A549 (cell line): ENCODE measurements around the gene GFER. TPM values are rescaled to one million over a fixed set of nuclear protein-coding genes. Genes with fewer than 3 reads are reported as not detected.

Source experiments
- ATAC-seq, 2 experiments: fragments of 200-7000 bp in 1 of 2; fragments of >200 bp in 1 of 2; cut with Nextera tagmentation in 1 of 2; cut with Tn5 transposase in 1 of 2; 3 replicates each; pipeline versions ENCODE4 v1.8.0 to v1.9.1; 2018 to 2020; ENCODE audit warnings: mild to moderate bottlenecking in 1 of 2, moderate library complexity in 1 of 2
- CTCF ChIA-PET: fragments of 300-600 bp; sonication (Branson Sonifier 250); formaldehyde crosslinking; extraction: SDS; loops from one replicate; lab custom pipeline; 2021; ENCODE audit warnings: antibody characterized with exemption, inconsistent platforms; lab: Yijun Ruan, JAX
- POLR2A ChIA-PET: fragments of 350-600 bp; formaldehyde crosslinking; extraction: SDS; loops from one replicate; lab custom pipeline; 2021; ENCODE audit warnings: antibody characterized with exemption, inconsistent platforms; lab: Yijun Ruan, JAX
- DNase-seq, 2 experiments: peaks; one replicate each; pipeline versions ENCODE4 v3.0.0 to v3.0.0-alpha.2; 2011 to 2016; ENCODE audit warnings: low read depth in 1 of 2, low spot score in 1 of 2
- FAIRE-seq: peaks from 2 replicates; lab custom pipeline; 2011; peaks lifted over from hg19 to GRCh38; lab: Jason Lieb, UNC
- H3K27ac ChIP-seq, 2 experiments: fragments of >200 bp; sonication (Bioruptor Twin); formaldehyde crosslinking; 3 replicates each; pipeline ENCODE4 v1.5.1; 2016 to 2017
- H3K4me1 ChIP-seq: fragments of >200 bp; sonication (Bioruptor Twin); formaldehyde crosslinking; 3 replicates; pipeline ENCODE4 v1.6.1; 2016
- H3K4me2 ChIP-seq: fragments of >200 bp; sonication (Bioruptor Twin); formaldehyde crosslinking; 3 replicates; pipeline ENCODE4 v1.6.1; 2016
- H3K4me3 ChIP-seq: fragments of >200 bp; sonication (Bioruptor Twin); formaldehyde crosslinking; 3 replicates; pipeline ENCODE4 v1.5.1; 2016
- H3K9me3 ChIP-seq: fragments of >200 bp; sonication (Bioruptor Twin); formaldehyde crosslinking; 3 replicates; pipeline ENCODE4 v1.6.1; 2016
- BHLHE40 ChIP-seq: IDR thresholded peaks from 2 replicates; pipeline ENCODE4 v1.6.1; 2012; ENCODE audit warnings: low read depth, low read length, inconsistent platforms
- CBX2 ChIP-seq: fragments of 200-600 bp; sonication (generic); IDR thresholded peaks from 2 replicates; pipeline ENCODE4 v1.6.1; 2016; ENCODE audit warnings: low read depth, mild to moderate bottlenecking, borderline replicate concordance
- CBX8 ChIP-seq: fragments of 200-600 bp; sonication (generic); IDR thresholded peaks from 2 replicates; pipeline ENCODE4 v1.6.1; 2016
- CEBPB ChIP-seq, 2 experiments: fragments of >200 bp in 1 of 2; sonication (Bioruptor Twin) in 1 of 2; formaldehyde crosslinking in 1 of 2; IDR thresholded peaks; 2 replicates each; pipeline ENCODE4 v1.6.1; 2012 to 2016
- CHD2 ChIP-seq: fragments of 150-350 bp; IDR thresholded peaks from 2 replicates; pipeline ENCODE4 v1.6.1; 2014; ENCODE audit warnings: low read length; ENCODE audit not compliant: partially characterized antibody
- CTCF ChIP-seq: fragments of >200 bp; sonication (Bioruptor Twin); formaldehyde crosslinking; IDR thresholded peaks from 3 replicates; pipeline ENCODE4 v1.5.1; 2016
- E2F6 ChIP-seq: IDR thresholded peaks from 2 replicates; pipeline ENCODE4 v1.6.1; 2012; ENCODE audit warnings: low read depth, borderline replicate concordance
- EHMT2 ChIP-seq: fragments of 200-600 bp; sonication (generic); IDR thresholded peaks from 2 replicates; pipeline ENCODE4 v1.6.1; 2016; ENCODE audit warnings: antibody characterized with exemption, low read depth, mild to moderate bottlenecking, moderate library complexity
- ESRRA ChIP-seq: fragments of 150-350 bp; IDR thresholded peaks from 2 replicates; pipeline ENCODE4 v1.6.1; 2014; ENCODE audit warnings: mild to moderate bottlenecking, low read length, borderline replicate concordance
- FOSL2 ChIP-seq, 2 experiments: fragments of 450-650 bp in 1 of 2; fragments of >200 bp in 1 of 2; sonication (Bioruptor Twin) in 1 of 2; formaldehyde crosslinking; IDR thresholded peaks; 2 replicates each; pipeline versions ENCODE4 v1.5.0 to v1.6.1; 2016 to 2020; ENCODE audit warnings: mild to moderate bottlenecking in 1 of 2, moderate library complexity in 1 of 2
- GATA3 ChIP-seq: IDR thresholded peaks from 2 replicates; pipeline ENCODE4 v1.6.1; 2012; ENCODE audit warnings: borderline replicate concordance
- HDAC2 ChIP-seq: fragments of 200-600 bp; sonication (generic); IDR thresholded peaks from 2 replicates; pipeline ENCODE4 v1.6.1; 2016
- HEYL ChIP-seq: fragments of 250-450 bp; sonication (Bioruptor Pico); IDR thresholded peaks from 2 replicates; pipeline ENCODE4 v1.8.0; 2021; ENCODE audit warnings: mild to moderate bottlenecking, moderate library complexity
- HMGXB4 ChIP-seq: fragments of 250-450 bp; sonication (Bioruptor Pico); IDR thresholded peaks from 2 replicates; pipeline ENCODE4 v1.5.0; 2021; ENCODE audit warnings: mild to moderate bottlenecking, moderate library complexity, borderline replicate concordance
- HOXA7 ChIP-seq: fragments of 250-450 bp; sonication (Bioruptor Pico); IDR thresholded peaks from 2 replicates; pipeline ENCODE4 v1.5.0; 2020; ENCODE audit warnings: mild to moderate bottlenecking, moderate library complexity
- KDM5A ChIP-seq: fragments of 200-600 bp; sonication (generic); IDR thresholded peaks from 2 replicates; pipeline ENCODE4 v1.6.1; 2016; ENCODE audit warnings: antibody characterized with exemption, mild to moderate bottlenecking
- MAFK ChIP-seq: fragments of 450-650 bp; IDR thresholded peaks from 2 replicates; pipeline ENCODE4 v1.6.1; 2014; ENCODE audit not compliant: partially characterized antibody
- MAX ChIP-seq: IDR thresholded peaks from 2 replicates; pipeline ENCODE4 v1.6.1; 2012
- MAZ ChIP-seq: fragments of 150-350 bp; IDR thresholded peaks from 2 replicates; pipeline ENCODE4 v1.6.1; 2014; ENCODE audit warnings: antibody characterized with exemption, low read depth, low read length, borderline replicate concordance
- NPAS2 ChIP-seq: fragments of 250-450 bp; sonication (Bioruptor Pico); IDR thresholded peaks from 2 replicates; pipeline ENCODE4 v1.8.0; 2022; ENCODE audit warnings: mild to moderate bottlenecking, moderate library complexity, borderline replicate concordance
- RARB ChIP-seq: fragments of 250-450 bp; sonication (Bioruptor Pico); IDR thresholded peaks from 2 replicates; pipeline ENCODE4 v1.8.0; 2021; ENCODE audit warnings: mild to moderate bottlenecking, moderate library complexity
- RFX5 ChIP-seq: fragments of 450-650 bp; IDR thresholded peaks from 2 replicates; pipeline ENCODE4 v1.7.1; 2014; ENCODE audit warnings: antibody characterized with exemption, mild to moderate bottlenecking, moderate library complexity
- SMC3 ChIP-seq: fragments of >200 bp; sonication (Bioruptor Twin); formaldehyde crosslinking; IDR thresholded peaks from 3 replicates; pipeline ENCODE4 v1.6.1; 2018; ENCODE audit warnings: inconsistent platforms
- TP53 ChIP-seq: fragments of 250-450 bp; sonication (Bioruptor Pico); IDR thresholded peaks from 2 replicates; pipeline ENCODE4 v1.5.0; 2021; ENCODE audit warnings: mild to moderate bottlenecking, moderate library complexity
- ZFP36 ChIP-seq: fragments of 450-650 bp; IDR thresholded peaks from 2 replicates; pipeline ENCODE4 v1.6.1; 2014; ENCODE audit warnings: borderline replicate concordance; ENCODE audit not compliant: partially characterized antibody
- ZNF302 ChIP-seq: fragments of 250-450 bp; sonication (Bioruptor Pico); IDR thresholded peaks from 2 replicates; pipeline ENCODE4 v1.9.0; 2021; ENCODE audit warnings: inconsistent platforms, mild to moderate bottlenecking, moderate library complexity
- ZSCAN20 ChIP-seq: fragments of 250-450 bp; sonication (Bioruptor Pico); IDR thresholded peaks from 2 replicates; pipeline ENCODE4 v1.8.0; 2022; ENCODE audit warnings: mild to moderate bottlenecking, moderate library complexity
- WGBS: methylation state at CpG from one replicate; pipeline ENCODE4 v1.1.6; 2017; ENCODE audit errors: missing lambda C conversion rate; 5-methylcytosine and 5-hydroxymethylcytosine counted together
- polyA plus RNA-seq, 4 experiments: library from polyadenylated mRNA; depleted of rRNA in 3 of 4; stranded (reverse); fragments of >200 nt; fragmentation: RNase III in 1 of 4; extraction: RNeasy Plus Mini Kit Qiagen cat#74134 plus additional on column Dnase treatment in 1 of 4; gene quantifications; 2 replicates in 3 of 4; 3 replicates in 1 of 4; pipeline ENCODE4 v1.2.3, GENCODE V29; 2011 to 2017

Gene GFER
- polyA plus RNA-seq, 2 of the 4 experiments (the other 2 are of a cell fraction): 12.9 to 33.9 TPM

GRCh38 chr16:2030036-2030435 is 46.0 kb downstream of the GFER start:
- ATAC-seq (no peak), DNase-seq (no peak), FAIRE-seq (no peak)
- no peak overlapping the region for H3K4me3 ChIP-seq
- no peak overlapping the region for H3K4me2 ChIP-seq
- H3K9me3 ChIP-seq: no peaks in the 10 kb centered on the region
- H3K4me1 ChIP-seq: peaks cover 38% of the 10 kb centered on the region
- H3K27ac ChIP-seq: peak overlapping the region in 1 of 2 experiments; percentile 56; a peak in 3 of 6 replicates
- WGBS: 85% methylated on average over 6 of the region's 11 CpGs
- TF ChIP-seq HEYL (CRISPR knock-in tag) (no peak), NPAS2 (no peak), FOSL2 (IDR thresholded peaks at IDR 0.05) (no peak), FOSL2 (CRISPR knock-in tag; IDR thresholded peaks at IDR 0.05) (no peak), BHLHE40 (no peak), GATA3 (no peak), ZFP36 (no peak), CHD2 (no peak), MAZ (no peak), SMC3 (no peak), RARB (CRISPR knock-in tag) (no peak), EHMT2 (no peak), ESRRA (no peak), KDM5A (no peak), MAFK (no peak), E2F6 (no peak)
- CTCF ChIA-PET: interaction anchor here (0.8 to 5.9 kb wide), 8 partner anchors 10 to 117 kb away, joined by 3 to 25 read pairs (median 10); no protein-coding TSS in a partner anchor
- POLR2A ChIA-PET: interaction anchor here (0.7 to 1.0 kb wide), 2 partner anchors 18 to 125 kb away, joined by 5 to 9 read pairs; partner anchors contain the start of genes NTHL1, TRAF7 and TSC2

- ChIA-PET POLR2A (interaction anchor here (0.7 kb wide), 1 partner anchor 89 kb away, joined by 4 read pairs; no protein-coding TSS in a partner anchor), CTCF (interaction anchor here (1.2 to 5.9 kb wide), 9 partner anchors 8 to 122 kb away, joined by 3 to 25 read pairs (median 13); no protein-coding TSS in a partner anchor)
- Histone ChIP-seq H3K27ac (peak overlapping the region in 1 of 2 experiments; percentile 41; a peak in 1 of 6 replicates), H3K9me3 (no peaks in the 10 kb centered on the region), H3K4me1 (peaks cover 46% of the 10 kb centered on the region), H3K4me2 (no peak overlapping the region), H3K4me3 (no peak overlapping the region)
- ATAC-seq (no peak), FAIRE-seq (no peak), DNase-seq (no peak)
- TF ChIP-seq GATA3 (no peak), HMGXB4 (no peak), TP53 (CRISPR knock-in tag) (no peak), MAFK (no peak), CBX2 (no peak)
- whole genome bisulfite sequencing: 76% methylated on average over 10 of the region's 11 CpGs
These were observed 47.1 kb downstream of the GFER start for GRCh38 chr16:2031081-2031577.

- Histone ChIP-seq H3K4me3 (peak overlapping the region; percentile 25; the same call in 1 of the 3 replicates), H3K9me3 (no peaks in the 10 kb centered on the region), H3K27ac (peak overlapping the region; percentile 82 to 90), H3K4me1 (peaks cover 54% of the 10 kb centered on the region), H3K4me2 (peak overlapping the region; percentile 66)
- DNase-seq (no peak), FAIRE-seq (no peak), ATAC-seq (no peak)
- CTCF ChIA-PET: interaction anchor here (0.5 to 5.9 kb wide), 12 partner anchors 7 to 1197 kb away, joined by 3 to 25 read pairs (median 4); no protein-coding TSS in a partner anchor
- POLR2A ChIA-PET: interaction anchor here (0.6 to 0.9 kb wide), 2 partner anchors 70 to 123 kb away, joined by 3 read pairs; partner anchors contain the start of gene TRAF7
- TF ChIP-seq CBX8: no peak
- no peak for TF ChIP-seq CTCF
- TF ChIP-seq MAX: 0 out of 2 replicates have a peak, but pooled peaks have one; percentile 2
- no peak for TF ChIP-seq HDAC2
- no peak for TF ChIP-seq HOXA7 (CRISPR knock-in tag)
- TF ChIP-seq RFX5: no peak
- no peak for TF ChIP-seq ZNF302 (CRISPR knock-in tag)
- no peak for TF ChIP-seq ZSCAN20 (CRISPR knock-in tag)
- no peak for TF ChIP-seq CEBPB (IDR thresholded peaks at IDR 0.05)
- peak; percentile 7 for TF ChIP-seq MAFK
- 60% methylated on average over 9 of the region's 15 CpGs for WGBS
These were observed 48.5 kb downstream of the GFER start for GRCh38 chr16:2032285-2033056.
